Skeletal muscle tissue (tissue), 4 donors: ENCODE results near the gene NFAM1. TPM values are rescaled to one million over a fixed set of nuclear protein-coding genes. Genes with fewer than 3 reads are reported as not detected.

ENCODE experiments used
- H3K27ac ChIP-seq: one replicate; pipeline ENCODE4 v1.7.0; 2013; ENCODE audit warnings: mild to moderate bottlenecking, low read depth, low read length, inconsistent platforms
- H3K27me3 ChIP-seq, 3 donors: one replicate each; pipeline ENCODE4 v1.7.0; 2013; ENCODE audit warnings: low read length in 3 of 3; ENCODE audit not compliant: control insufficient read depth in 3 of 3, insufficient read depth in 3 of 3
- H3K36me3 ChIP-seq, 3 donors: one replicate each; pipeline ENCODE4 v1.7.0; 2013; ENCODE audit warnings: low read length in 3 of 3; ENCODE audit not compliant: control insufficient read depth in 3 of 3, insufficient read depth in 3 of 3
- H3K4me1 ChIP-seq, 3 donors: one replicate each; pipeline ENCODE4 v1.7.0; 2013; ENCODE audit warnings: low read length in 3 of 3, mild to moderate bottlenecking in 3 of 3; ENCODE audit not compliant: control insufficient read depth in 3 of 3, insufficient read depth in 3 of 3
- H3K4me3 ChIP-seq, 3 donors: one replicate each; pipeline ENCODE4 v1.7.0; 2013; ENCODE audit warnings: low read length in 3 of 3
- H3K9ac ChIP-seq, 3 donors: one replicate each; pipeline ENCODE4 v1.7.0; 2013; ENCODE audit warnings: low read length in 3 of 3, mild to moderate bottlenecking in 3 of 3, moderate library complexity in 2 of 3, low read depth in 1 of 3
- H3K9me3 ChIP-seq, 3 donors: one replicate each; pipeline ENCODE4 v1.7.0; 2013; ENCODE audit warnings: low read length in 3 of 3; ENCODE audit not compliant: control insufficient read depth in 3 of 3
- total RNA-seq: library from RNA; depleted of rRNA; stranded (reverse); fragments of >200 nt; gene quantifications from one replicate; pipeline ENCODE4 v1.2.3, GENCODE V29; 2014
- donor health status: Osteomylitis.

The NFAM1 gene
- total RNA-seq, 1 donor from 2014 or later: 0.52 TPM

DNA sequence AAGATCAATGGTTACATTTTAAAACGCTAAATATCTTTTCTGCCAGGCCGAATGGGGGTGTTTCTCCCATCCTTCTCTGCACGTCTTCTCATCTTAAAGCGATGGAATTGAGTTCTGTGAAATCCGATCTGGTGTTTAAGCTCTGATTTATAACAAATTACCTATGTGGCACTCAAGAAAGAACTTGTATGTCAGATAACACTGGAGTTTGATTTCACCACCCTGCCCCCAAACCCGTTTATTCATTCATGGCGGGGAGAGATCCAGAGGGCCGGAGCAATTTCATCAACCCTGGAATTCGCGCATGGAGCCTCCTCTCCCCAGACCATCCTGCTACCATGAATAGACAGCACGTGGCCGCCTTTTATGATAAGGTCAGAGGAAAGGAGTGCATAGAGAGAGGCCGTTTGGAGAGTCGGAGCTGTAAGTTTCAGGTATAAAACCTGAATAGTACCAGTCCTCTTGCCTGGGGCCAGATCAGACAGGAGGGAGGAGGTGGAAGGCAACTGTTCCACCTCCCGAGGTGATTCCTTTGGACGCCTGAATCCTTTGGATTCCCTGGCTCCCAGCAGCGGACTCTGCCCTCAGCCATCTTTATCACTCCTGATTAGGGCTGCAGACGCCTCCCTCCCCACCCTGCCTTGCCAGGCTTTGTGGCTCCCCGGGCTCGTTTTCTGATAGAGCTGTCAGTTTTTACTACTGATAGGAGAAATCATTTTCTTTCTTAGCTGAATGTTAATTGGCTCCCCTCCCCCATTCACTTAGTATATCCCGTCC, 27.3 kb upstream of the NFAM1 start:
- H3K4me3 ChIP-seq: no peak overlapping the region
- H3K36me3 ChIP-seq: no peaks in the 10 kb centered on the region
- no peak overlapping the region for H3K9ac ChIP-seq
- H3K27me3 ChIP-seq: peaks cover 32 to 52% (median 49%) of the 10 kb centered on the region in 3 donors
- H3K27ac ChIP-seq: no peak overlapping the region
- H3K9me3 ChIP-seq: no peaks in the 10 kb centered on the region
- H3K4me1 ChIP-seq: no peaks in the 10 kb centered on the region

DNA sequence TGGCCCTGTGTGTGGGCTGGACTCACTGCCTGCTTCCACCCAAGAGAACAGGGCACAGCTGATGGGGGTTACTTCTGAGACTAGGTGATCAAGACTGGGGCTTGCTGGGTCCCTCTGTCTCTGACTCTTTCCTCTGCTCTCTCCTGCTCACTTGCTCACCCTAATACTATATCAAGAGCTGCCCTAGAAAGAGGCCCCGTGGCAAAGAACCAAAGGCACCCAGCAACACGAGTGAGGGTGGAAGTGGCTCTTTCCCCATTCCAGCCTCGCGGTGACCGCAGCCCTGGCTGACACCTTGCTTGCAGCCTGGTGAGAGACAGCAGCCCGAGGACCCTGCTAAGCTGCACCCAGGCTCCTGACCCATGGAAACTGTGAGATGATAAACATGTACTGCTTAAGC, 20.7 kb upstream of the NFAM1 start:
- no peak overlapping the region for H3K27ac ChIP-seq
- no peak overlapping the region for H3K4me3 ChIP-seq
- H3K36me3 ChIP-seq: no peaks in the 10 kb centered on the region
- H3K27me3 ChIP-seq: peaks cover 3 to 20% (median 14%) of the 10 kb centered on the region in 3 donors
- no peaks in the 10 kb centered on the region for H3K4me1 ChIP-seq
- no peaks in the 10 kb centered on the region for H3K9me3 ChIP-seq
- H3K9ac ChIP-seq: no peak overlapping the region

DNA sequence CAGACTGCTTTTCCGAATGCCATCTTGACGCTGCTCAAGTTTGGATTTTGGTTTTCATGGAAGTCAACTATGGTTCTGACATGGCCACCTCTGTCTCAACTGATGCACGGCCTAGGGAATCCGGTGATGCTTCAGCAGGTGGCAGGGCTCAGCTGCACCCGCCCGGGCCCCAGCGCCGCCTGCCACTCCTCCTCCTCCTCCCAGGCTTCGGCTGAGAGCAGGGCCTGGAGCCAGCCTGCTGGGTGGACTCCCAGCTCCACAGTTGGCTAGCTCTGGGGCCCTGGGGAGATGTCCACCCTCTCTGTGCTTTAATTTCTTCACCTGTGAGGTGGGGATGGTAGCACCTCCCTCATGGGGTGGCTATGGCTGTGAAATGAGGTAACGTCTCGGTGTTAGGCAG, 20.3 kb upstream of the NFAM1 start:
- Histone ChIP-seq H3K9ac (no peak overlapping the region), H3K27ac (no peak overlapping the region), H3K27me3 (peaks cover 3 to 17% (median 11%) of the 10 kb centered on the region in 3 donors), H3K4me3 (no peak overlapping the region), H3K9me3 (no peaks in the 10 kb centered on the region), H3K4me1 (no peaks in the 10 kb centered on the region), H3K36me3 (no peaks in the 10 kb centered on the region)

DNA sequence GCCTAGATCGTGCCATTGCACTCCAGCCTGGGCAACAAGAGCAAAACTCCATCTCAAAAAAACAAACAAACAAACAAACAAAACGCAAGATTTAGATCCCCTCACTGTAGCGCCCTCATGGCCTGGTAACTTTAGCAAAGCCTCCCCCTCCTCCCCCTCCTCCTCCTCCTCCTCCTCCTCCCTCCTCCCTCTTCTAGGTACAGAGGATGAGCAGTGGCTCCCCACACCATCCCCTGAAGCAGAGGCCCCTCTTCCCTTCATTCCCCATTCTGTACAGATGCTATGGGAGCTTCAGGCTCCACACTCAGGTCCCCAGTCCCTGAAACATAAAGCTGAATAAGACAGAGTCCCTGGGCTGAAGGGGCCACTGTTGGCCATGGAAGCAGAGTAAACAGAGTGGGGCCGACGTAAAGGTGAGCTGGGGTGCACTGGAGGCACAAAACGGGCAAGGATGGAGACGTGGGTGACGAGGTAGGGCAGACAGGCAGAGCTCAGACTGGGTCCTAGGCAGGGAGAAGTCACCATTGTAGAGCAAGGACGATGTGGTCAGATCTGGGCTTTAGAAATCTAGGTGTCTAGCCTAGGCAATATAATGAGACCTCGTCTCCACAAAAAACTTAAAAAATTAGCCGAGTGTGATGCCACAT, 19.4 kb upstream of the NFAM1 start:
- Histone ChIP-seq H3K9ac (no peak overlapping the region), H3K36me3 (no peaks in the 10 kb centered on the region), H3K27ac (no peak overlapping the region), H3K27me3 (peaks cover 2 to 19% (median 13%) of the 10 kb centered on the region in 3 donors), H3K4me1 (no peaks in the 10 kb centered on the region), H3K4me3 (no peak overlapping the region), H3K9me3 (no peaks in the 10 kb centered on the region)

DNA sequence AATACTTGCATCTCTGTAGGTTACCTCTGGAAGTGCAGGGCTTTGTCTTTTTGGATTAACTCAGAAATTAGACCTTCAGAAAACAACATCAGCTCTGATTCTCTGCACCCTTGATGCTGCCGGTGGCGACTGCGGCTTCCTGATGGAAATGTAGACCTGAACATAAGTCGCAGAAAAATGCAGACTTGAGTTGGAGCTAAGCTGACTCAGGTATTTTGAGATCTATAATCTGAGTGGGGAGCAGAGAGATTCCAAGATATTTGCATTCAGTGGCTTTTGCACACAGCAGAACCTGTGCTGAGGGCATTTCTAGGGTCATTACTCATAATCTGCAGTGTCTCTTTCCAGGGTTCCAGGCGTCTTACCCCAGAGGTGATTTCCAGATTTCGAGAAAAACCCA, 18.7 kb upstream of the NFAM1 start:
- Histone ChIP-seq H3K9ac (no peak overlapping the region), H3K27me3 (peaks cover under 1 to 26% (median 14%) of the 10 kb centered on the region in 3 donors), H3K4me3 (no peak overlapping the region), H3K4me1 (no peaks in the 10 kb centered on the region), H3K27ac (no peak overlapping the region), H3K9me3 (no peaks in the 10 kb centered on the region), H3K36me3 (no peaks in the 10 kb centered on the region)

DNA sequence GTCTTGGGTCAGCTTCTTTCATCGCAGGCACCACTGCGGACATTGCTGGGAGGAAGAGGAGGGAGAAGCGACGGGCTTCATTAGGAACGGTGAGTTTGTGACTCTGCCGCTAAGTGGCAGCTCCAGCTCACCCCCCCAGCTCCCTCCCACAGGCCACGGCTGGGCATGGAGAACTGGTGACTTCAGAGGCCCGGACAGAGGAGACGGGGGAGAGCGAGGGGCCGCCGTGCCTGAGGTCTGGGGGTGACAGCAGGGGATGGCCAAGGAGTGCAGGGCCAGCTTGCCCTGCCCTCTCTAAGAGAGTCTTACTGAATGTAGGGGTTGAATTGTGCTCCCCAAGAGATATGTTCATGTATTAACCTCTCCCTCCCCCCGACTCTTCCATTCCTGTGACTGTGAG, 13.9 kb upstream of the NFAM1 start:
- Histone ChIP-seq H3K36me3 (no peaks in the 10 kb centered on the region), H3K4me3 (no peak overlapping the region), H3K9me3 (no peaks in the 10 kb centered on the region), H3K4me1 (peaks cover 8 to 14% (median 14%) of the 10 kb centered on the region in 3 donors), H3K27me3 (peaks cover 14 to 34% (median 28%) of the 10 kb centered on the region in 3 donors), H3K27ac (no peak overlapping the region), H3K9ac (no peak overlapping the region)

DNA sequence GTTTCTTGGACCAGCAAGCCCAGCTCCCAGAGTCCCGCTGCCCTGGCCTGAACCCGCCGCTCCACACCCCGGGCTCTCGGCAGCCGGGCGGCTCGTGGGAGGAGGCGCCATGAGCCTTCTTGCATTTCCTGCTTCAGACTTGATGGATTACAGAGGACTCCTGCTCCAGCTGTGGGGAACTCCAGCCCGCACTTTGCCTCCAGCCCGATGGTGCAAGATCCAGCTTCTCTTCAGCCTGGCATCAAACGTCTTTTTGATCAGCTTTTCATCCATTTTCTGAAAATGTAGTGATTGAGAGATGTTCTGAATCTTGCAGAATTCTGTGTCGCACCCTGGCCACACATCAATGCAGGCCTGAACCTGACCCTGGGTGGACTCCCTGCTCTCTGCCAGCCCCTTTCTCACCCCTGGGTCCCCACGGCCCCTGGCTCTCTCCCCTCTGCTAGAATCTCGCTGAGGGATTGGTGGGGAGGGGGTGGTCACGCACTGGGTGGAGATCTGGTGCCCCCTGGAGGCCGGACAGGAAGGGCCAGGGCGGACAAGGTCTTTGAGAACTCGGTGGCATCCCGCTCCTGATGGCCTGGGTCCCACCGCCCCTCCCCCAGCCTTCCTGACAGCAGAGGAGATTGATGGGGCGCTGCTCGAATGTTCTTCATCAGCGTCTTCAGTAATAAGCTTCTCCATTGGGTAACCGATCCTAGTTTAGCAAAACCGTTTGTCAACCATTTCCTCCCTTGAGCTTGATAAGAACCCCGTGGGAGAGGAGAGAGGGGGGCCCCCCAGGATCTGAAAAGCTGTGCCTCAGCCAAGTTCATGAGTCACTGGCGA, 12.1 kb upstream of the NFAM1 start:
- Histone ChIP-seq H3K4me1 (peaks cover 14 to 23% (median 20%) of the 10 kb centered on the region in 3 donors), H3K27me3 (peaks cover 14 to 42% (median 33%) of the 10 kb centered on the region in 3 donors)

DNA sequence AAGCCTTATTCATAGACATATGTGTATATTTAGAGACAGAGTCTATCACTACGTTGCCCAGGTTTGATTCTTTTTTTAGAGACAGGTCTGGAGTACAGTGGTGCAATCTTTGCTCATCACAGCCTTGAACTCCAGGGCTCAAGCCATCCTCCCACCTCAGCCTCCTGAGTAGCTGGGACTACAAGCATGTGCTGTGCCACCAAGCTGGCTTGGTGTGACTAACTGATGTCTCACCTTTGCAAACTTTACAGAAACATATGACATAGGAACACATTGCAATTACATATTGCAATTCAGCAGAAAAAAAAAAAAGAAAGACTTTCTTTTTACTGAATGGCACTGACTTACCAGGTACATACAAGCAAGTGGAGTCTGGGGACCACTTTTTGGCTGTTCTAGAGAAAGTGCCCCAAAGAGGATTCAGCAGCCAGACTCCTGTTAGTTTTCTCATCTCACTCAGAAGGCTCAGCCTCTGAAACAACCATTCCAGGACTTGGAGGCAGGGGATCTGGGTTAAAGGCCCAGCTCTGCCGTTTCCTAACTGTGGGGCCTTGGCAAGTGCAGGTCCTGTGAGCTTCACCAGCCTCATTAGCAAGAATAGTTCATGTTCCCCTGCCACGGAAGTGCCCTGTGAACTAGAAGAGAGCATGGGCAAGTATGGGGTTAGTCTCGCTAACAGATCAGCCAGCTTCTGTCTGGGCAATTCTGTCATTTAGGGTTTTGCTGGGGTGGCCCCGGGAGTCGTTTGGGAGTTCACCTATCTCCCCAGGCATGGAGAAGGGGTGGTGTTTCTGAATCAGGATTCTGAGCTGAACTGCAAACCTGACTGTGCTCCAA, 11.3 kb upstream of the NFAM1 start:
- peak overlapping the region; percentile 19 to 57 (median 33) for H3K9ac ChIP-seq
- no peak overlapping the region for H3K27ac ChIP-seq
- H3K4me3 ChIP-seq: peak overlapping the region in 2 of 3 donors; percentile 57 to 61
- H3K9me3 ChIP-seq: no peaks in the 10 kb centered on the region
- H3K36me3 ChIP-seq: no peaks in the 10 kb centered on the region
- H3K4me1 ChIP-seq: peaks cover 14 to 23% (median 20%) of the 10 kb centered on the region in 3 donors
- H3K27me3 ChIP-seq: peaks cover 14 to 40% (median 33%) of the 10 kb centered on the region in 3 donors

More for the DNA sequence above, 12.1 kb upstream of the NFAM1 start:
- H3K36me3 ChIP-seq: no peaks in the 10 kb centered on the region
- H3K27ac ChIP-seq: peak overlapping the region; percentile 40
- peak overlapping the region; percentile 57 to 61 (median 59) for H3K4me3 ChIP-seq
- H3K9me3 ChIP-seq: no peaks in the 10 kb centered on the region
- peak overlapping the region; percentile 19 to 57 (median 33) for H3K9ac ChIP-seq

DNA sequence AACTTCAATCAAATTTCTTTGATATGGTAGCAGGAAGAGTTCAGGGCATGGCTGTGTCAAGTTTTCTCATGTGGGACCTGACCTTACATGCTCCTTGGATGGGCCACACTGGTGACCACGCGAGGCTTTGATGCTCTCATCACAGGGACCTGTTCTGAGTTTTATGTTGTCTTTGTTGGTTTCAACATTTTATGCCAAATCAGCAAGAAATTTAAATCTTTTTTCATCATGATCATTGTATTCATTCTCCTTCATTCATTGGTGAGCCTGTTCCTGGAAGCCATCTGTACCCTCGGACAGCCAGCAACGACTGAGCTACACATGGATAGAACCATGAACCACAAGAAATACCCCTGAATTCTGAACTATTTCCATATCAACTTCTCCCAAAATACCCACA, 10.5 kb upstream of the NFAM1 start:
- no peak overlapping the region for H3K4me3 ChIP-seq
- peaks cover 14 to 40% (median 37%) of the 10 kb centered on the region in 3 donors for H3K27me3 ChIP-seq
- H3K9me3 ChIP-seq: no peaks in the 10 kb centered on the region
- peaks cover 18 to 26% (median 23%) of the 10 kb centered on the region in 3 donors for H3K4me1 ChIP-seq
- no peak overlapping the region for H3K9ac ChIP-seq
- H3K27ac ChIP-seq: no peak overlapping the region
- no peaks in the 10 kb centered on the region for H3K36me3 ChIP-seq
